H9 (cell line): ENCODE data around the gene PTPRN2. TPM values are rescaled to one million over a fixed set of nuclear protein-coding genes. Genes with fewer than 3 reads are reported as not detected.

Experiments
- DNase-seq: peaks from one replicate; pipeline ENCODE4 v3.0.0-alpha.2; 2017
- H2AFZ ChIP-seq: one replicate; pipeline ENCODE4 v1.6.1; 2013; ENCODE audit warnings: mild to moderate bottlenecking, low read length, control low read depth, moderate library complexity
- H2AK5ac ChIP-seq: 2 replicates; pipeline ENCODE4 v1.6.1; 2013; ENCODE audit warnings: low read length, control low read depth, mixed read lengths; ENCODE audit not compliant: insufficient read length
- H2BK120ac ChIP-seq: one replicate; pipeline ENCODE4 v1.6.1; 2013; ENCODE audit warnings: low read depth, mild to moderate bottlenecking, low read length, control low read depth, inconsistent platforms; ENCODE audit not compliant: poor library complexity, severe bottlenecking
- H2BK12ac ChIP-seq: 2 replicates; pipeline ENCODE4 v1.6.1; 2013; ENCODE audit warnings: low read length, control low read depth, mixed read lengths, low read depth; ENCODE audit not compliant: insufficient read length
- H2BK15ac ChIP-seq: 2 replicates; pipeline ENCODE4 v1.6.1; 2013; ENCODE audit warnings: low read depth, low read length, control low read depth
- H2BK20ac ChIP-seq: one replicate; pipeline ENCODE4 v1.6.1; 2013; ENCODE audit warnings: low read depth, mild to moderate bottlenecking, low read length, control low read depth, inconsistent platforms; ENCODE audit not compliant: poor library complexity, severe bottlenecking
- H2BK5ac ChIP-seq: 2 replicates; pipeline ENCODE4 v1.6.1; 2013; ENCODE audit warnings: low read length, control low read depth, mixed read lengths; ENCODE audit not compliant: insufficient read length
- H3K14ac ChIP-seq: 2 replicates; pipeline ENCODE4 v1.6.1; 2013; ENCODE audit warnings: low read length, control low read depth; ENCODE audit not compliant: insufficient read depth
- H3K18ac ChIP-seq: 2 replicates; pipeline ENCODE4 v1.6.1; 2013; ENCODE audit warnings: low read depth, mild to moderate bottlenecking, mixed read lengths, low read length, control low read depth; ENCODE audit not compliant: insufficient read length
- H3K23ac ChIP-seq: 2 replicates; pipeline ENCODE4 v1.6.1; 2013; ENCODE audit warnings: low read length, control low read depth, mixed read lengths, low read depth; ENCODE audit not compliant: insufficient read length
- H3K23me2 ChIP-seq: 2 replicates; pipeline ENCODE4 v1.6.1; 2013; ENCODE audit warnings: low read depth, mild to moderate bottlenecking, mixed read lengths, low read length, control low read depth; ENCODE audit not compliant: insufficient read length, poor library complexity, severe bottlenecking
- H3K27ac ChIP-seq: 2 replicates; pipeline ENCODE4 v1.5.1; 2013; ENCODE audit warnings: low read length, control low read depth, mixed read lengths, low read depth; ENCODE audit not compliant: insufficient read length
- H3K27me3 ChIP-seq: 2 replicates; pipeline ENCODE4 v1.6.1; 2013; ENCODE audit warnings: low read length, control low read depth, inconsistent platforms; ENCODE audit not compliant: insufficient read depth
- H3K4ac ChIP-seq: 2 replicates; pipeline ENCODE4 v1.6.1; 2013; ENCODE audit warnings: low read depth, mild to moderate bottlenecking, control low read depth, inconsistent platforms, low read length, moderate library complexity
- H3K4me1 ChIP-seq: 2 replicates; pipeline ENCODE4 v1.6.1; 2013; ENCODE audit warnings: low read length, control low read depth, inconsistent platforms; ENCODE audit not compliant: insufficient read depth
- H3K4me2 ChIP-seq: 2 replicates; pipeline ENCODE4 v1.6.1; 2013; ENCODE audit warnings: low read length, control low read depth, mixed read lengths; ENCODE audit not compliant: insufficient read length, insufficient read depth
- H3K56ac ChIP-seq: 2 replicates; pipeline ENCODE4 v1.6.1; 2013; ENCODE audit warnings: low read depth, mild to moderate bottlenecking, mixed read lengths, low read length, control low read depth; ENCODE audit not compliant: insufficient read length
- H3K79me1 ChIP-seq: 2 replicates; pipeline ENCODE4 v1.6.1; 2013; ENCODE audit warnings: low read depth, mild to moderate bottlenecking, moderate library complexity, low read length, control low read depth, inconsistent platforms; ENCODE audit not compliant: insufficient read depth, poor library complexity, severe bottlenecking
- H3K79me2 ChIP-seq: 2 replicates; pipeline ENCODE4 v1.6.1; 2013; ENCODE audit warnings: low read length, control low read depth, inconsistent platforms; ENCODE audit not compliant: insufficient read depth
- H3K9ac ChIP-seq: 2 replicates; pipeline ENCODE4 v1.6.1; 2013; ENCODE audit warnings: low read length, control low read depth, mixed read lengths; ENCODE audit not compliant: insufficient read length; ENCODE audit errors: extremely low read depth
- H3K9me3 ChIP-seq: one replicate; pipeline ENCODE4 v1.6.1; 2013; ENCODE audit warnings: low read depth, low read length, inconsistent platforms; ENCODE audit not compliant: control insufficient read depth
- H3T11ph ChIP-seq: one replicate; pipeline ENCODE4 v1.6.1; 2013; ENCODE audit warnings: mild to moderate bottlenecking, low read length, control low read depth, inconsistent platforms
- H4K20me1 ChIP-seq: one replicate; pipeline ENCODE4 v1.6.1; 2013; ENCODE audit not compliant: control insufficient read depth, insufficient read length, insufficient read depth
- H4K5ac ChIP-seq: 2 replicates; pipeline ENCODE4 v1.6.1; 2013; ENCODE audit warnings: low read depth, mild to moderate bottlenecking, mixed read lengths, low read length, control low read depth; ENCODE audit not compliant: insufficient read length
- H4K8ac ChIP-seq: replicated peaks from 2 replicates; pipeline ENCODE4 v1.6.1; 2013; ENCODE audit warnings: low read length, control low read depth, mixed read lengths, low read depth; ENCODE audit not compliant: insufficient read length
- H4K91ac ChIP-seq: 2 replicates; pipeline ENCODE4 v1.6.1; 2013; ENCODE audit warnings: low read depth, mild to moderate bottlenecking, moderate library complexity, mixed read lengths, low read length, control low read depth; ENCODE audit not compliant: insufficient read length
- H3K27ac Mint-ChIP-seq, 3 experiments: 2 replicates in 2 of 3; 3 replicates in 1 of 3; pipeline ENCODE4 v1.8.0; 2020 to 2021; ENCODE audit warnings: mixed read lengths in 3 of 3, mild to moderate bottlenecking in 1 of 3, moderate library complexity in 1 of 3
- H3K27me3 Mint-ChIP-seq: 2 replicates; pipeline ENCODE4 v1.8.0; 2021; ENCODE audit warnings: low read depth, mild to moderate bottlenecking, moderate library complexity, mixed read lengths
- H3K36me3 Mint-ChIP-seq, 3 experiments: 2 replicates in 2 of 3; 3 replicates in 1 of 3; pipeline ENCODE4 v1.8.0; 2020 to 2021; ENCODE audit warnings: low read depth in 3 of 3, mixed read lengths in 3 of 3; ENCODE audit not compliant: insufficient read depth in 1 of 3
- H3K4me1 Mint-ChIP-seq, 2 experiments: 2 replicates each; pipeline ENCODE4 v1.8.0; 2020; ENCODE audit warnings: mixed read lengths in 2 of 2
- H3K4me3 Mint-ChIP-seq, 2 experiments: 2 replicates in 1 of 2; 3 replicates in 1 of 2; pipeline ENCODE4 v1.8.0; 2020 to 2021; ENCODE audit warnings: mild to moderate bottlenecking in 2 of 2, mixed read lengths in 2 of 2, moderate library complexity in 1 of 2
- H3K9me3 Mint-ChIP-seq, 2 experiments: 2 replicates in 1 of 2; 3 replicates in 1 of 2; pipeline ENCODE4 v1.8.0; 2020; ENCODE audit warnings: mild to moderate bottlenecking in 2 of 2, mixed read lengths in 2 of 2, moderate library complexity in 1 of 2
- WGBS: extraction: QIAGEN DNeasy Blood & Tissue Kit; methylation state at CpG from one replicate; pipeline ENCODE4 v1.1.7; 2013; ENCODE audit warnings: missing lambda C conversion rate, low lambda C conversion rate, mixed read lengths; ENCODE audit not compliant: insufficient read length; ENCODE audit errors: extremely low coverage; 5-methylcytosine and 5-hydroxymethylcytosine counted together
- total RNA-seq: library from RNA; stranded (reverse); gene quantifications from 2 replicates; pipeline ENCODE4 v1.2.1, GENCODE V29; 2021
- TF ChIP-seq, protein P1 (sequence below): fragments of 200-600 bp; sonication (generic); conservative IDR thresholded peaks from 3 replicates; pipeline ENCODE4 v1.8.0; 2021; ENCODE audit warnings: antibody characterized with exemption, mild to moderate bottlenecking

The PTPRN2 gene
- total RNA-seq, 1 experiment from 2014 or later, result 5.2 TPM

DNA sequence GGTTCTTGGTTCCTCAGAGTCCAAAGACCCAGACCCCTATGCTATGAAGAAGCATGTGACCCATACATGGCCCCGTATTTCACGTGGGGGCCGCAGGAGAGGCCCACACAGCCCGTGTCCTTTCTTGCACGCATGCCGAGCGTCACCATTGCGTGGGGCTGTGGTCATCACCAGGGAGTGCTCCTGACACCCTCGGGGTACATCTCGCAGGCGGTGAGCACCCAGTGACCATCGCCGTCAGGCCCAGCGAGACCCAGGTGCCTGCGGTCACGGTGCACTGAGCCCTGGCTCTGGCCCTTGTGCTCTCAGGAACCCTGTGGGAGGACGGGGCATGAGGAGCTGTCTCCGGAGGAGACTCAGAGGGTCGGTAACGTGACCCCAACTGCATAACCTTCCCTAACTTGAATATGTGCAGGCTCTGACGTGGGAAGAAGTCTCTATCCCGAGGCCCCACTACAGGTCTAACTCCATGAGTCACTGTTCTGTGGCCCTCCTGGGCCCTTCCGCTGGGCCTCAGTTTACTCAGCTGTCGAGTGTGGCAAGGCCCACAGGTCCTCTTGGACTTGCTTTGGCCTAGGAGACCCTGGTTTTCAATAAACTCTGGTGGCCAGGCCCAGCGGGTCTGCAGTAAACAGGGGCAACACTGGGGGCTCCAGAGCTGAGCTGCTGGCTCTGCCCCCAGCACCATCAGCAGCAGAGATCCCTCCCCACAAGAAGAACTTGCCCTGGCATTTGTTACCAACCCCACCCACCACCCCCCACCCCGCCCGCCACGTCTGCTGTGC, 503.9 kb downstream of the PTPRN2 start:
- Histone ChIP-seq H3K56ac (no peak overlapping the region), H2BK120ac (no peak overlapping the region), H4K5ac (no peak overlapping the region), H3K18ac (no peak overlapping the region), H4K91ac (no peak overlapping the region), H2AFZ (no peak overlapping the region), H4K20me1 (no peaks in the 10 kb centered on the region), H3K4me2 (no peak overlapping the region), H3K9me3 (no peaks in the 10 kb centered on the region), H2BK12ac (no peak overlapping the region), H2BK5ac (no peak overlapping the region), H3K27ac (no peak overlapping the region), H2BK15ac (no peak overlapping the region), H3K23ac (no peak overlapping the region), H3K23me2 (no peaks in the 10 kb centered on the region), H2BK20ac (no peak overlapping the region), H3K14ac (no peak overlapping the region), H3K79me1 (no peaks in the 10 kb centered on the region), H3K4ac (no peak overlapping the region), H3K4me1 (no peaks in the 10 kb centered on the region; the same call in 1 of the 2 replicates), H3T11ph (no peak overlapping the region), H3K27me3 (no peaks in the 10 kb centered on the region), H3K79me2 (no peaks in the 10 kb centered on the region), H4K8ac (no peak overlapping the region), H2AK5ac (no peak overlapping the region), H3K9ac (no peak overlapping the region)
- DNase-seq, result no peak
- TF ChIP-seq, protein P1, sequence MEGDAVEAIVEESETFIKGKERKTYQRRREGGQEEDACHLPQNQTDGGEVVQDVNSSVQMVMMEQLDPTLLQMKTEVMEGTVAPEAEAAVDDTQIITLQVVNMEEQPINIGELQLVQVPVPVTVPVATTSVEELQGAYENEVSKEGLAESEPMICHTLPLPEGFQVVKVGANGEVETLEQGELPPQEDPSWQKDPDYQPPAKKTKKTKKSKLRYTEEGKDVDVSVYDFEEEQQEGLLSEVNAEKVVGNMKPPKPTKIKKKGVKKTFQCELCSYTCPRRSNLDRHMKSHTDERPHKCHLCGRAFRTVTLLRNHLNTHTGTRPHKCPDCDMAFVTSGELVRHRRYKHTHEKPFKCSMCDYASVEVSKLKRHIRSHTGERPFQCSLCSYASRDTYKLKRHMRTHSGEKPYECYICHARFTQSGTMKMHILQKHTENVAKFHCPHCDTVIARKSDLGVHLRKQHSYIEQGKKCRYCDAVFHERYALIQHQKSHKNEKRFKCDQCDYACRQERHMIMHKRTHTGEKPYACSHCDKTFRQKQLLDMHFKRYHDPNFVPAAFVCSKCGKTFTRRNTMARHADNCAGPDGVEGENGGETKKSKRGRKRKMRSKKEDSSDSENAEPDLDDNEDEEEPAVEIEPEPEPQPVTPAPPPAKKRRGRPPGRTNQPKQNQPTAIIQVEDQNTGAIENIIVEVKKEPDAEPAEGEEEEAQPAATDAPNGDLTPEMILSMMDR, result no peak
- WGBS, result no CpG with 5 or more reads among the region's 28 CpGs
- Mint-ChIP-seq H3K9me3 (peaks cover 16 to 17% of the 10 kb centered on the region in 2 experiments; a peak in 4 of 5 replicates), H3K4me1 (peaks cover 3 to 14% of the 10 kb centered on the region in 2 experiments; a peak in 2 of 4 replicates), H3K27ac (no peak overlapping the region), H3K4me3 (no peak overlapping the region), H3K27me3 (peaks cover 3% of the 10 kb centered on the region; the same call in 1 of the 2 replicates), H3K36me3 (peaks cover 3 to 6% (median 4%) of the 10 kb centered on the region in 3 experiments; a peak in 6 of 7 replicates)
